Hepatocyte (in vitro differentiated cells): Measurements from ENCODE around the gene SLC1A2. TPM values are rescaled to one million over a fixed set of nuclear protein-coding genes. Genes with fewer than 3 reads are reported as not detected.

ENCODE experiments used
- DNase-seq: peaks from one replicate; pipeline ENCODE4 v3.0.0-alpha.2; 2016; ENCODE audit warnings: low spot score
- H2AFZ ChIP-seq: fragments of 200-600 bp; sonication (generic); 2 replicates; pipeline ENCODE4 v1.6.0; 2016; ENCODE audit warnings: antibody characterized with exemption, mild to moderate bottlenecking
- H3K27ac ChIP-seq: fragments of 200-600 bp; sonication (generic); 2 replicates; pipeline ENCODE4 v1.5.1; 2016; ENCODE audit warnings: mild to moderate bottlenecking
- H3K27me3 ChIP-seq: fragments of 200-600 bp; sonication (generic); 2 replicates; pipeline ENCODE4 v1.6.1; 2016
- H3K36me3 ChIP-seq: fragments of 200-600 bp; sonication (generic); replicated peaks from 2 replicates; pipeline ENCODE4 v1.5.1; 2016; ENCODE audit warnings: low read depth; ENCODE audit not compliant: insufficient read depth
- H3K4me1 ChIP-seq: fragments of 200-600 bp; sonication (generic); 2 replicates; pipeline ENCODE4 v1.5.1; 2016; ENCODE audit warnings: mild to moderate bottlenecking, moderate library complexity; ENCODE audit not compliant: insufficient read depth
- H3K4me2 ChIP-seq: fragments of 200-600 bp; sonication (generic); 2 replicates; pipeline ENCODE4 v1.6.0; 2016
- H3K4me3 ChIP-seq: fragments of 200-600 bp; sonication (generic); 2 replicates; pipeline ENCODE4 v1.5.1; 2016; ENCODE audit warnings: mild to moderate bottlenecking
- H3K79me2 ChIP-seq: fragments of 200-600 bp; sonication (generic); 2 replicates; pipeline ENCODE4 v1.6.0; 2017; ENCODE audit warnings: mild to moderate bottlenecking
- H3K9me2 ChIP-seq: fragments of 200-600 bp; sonication (generic); replicated peaks from 2 replicates; pipeline ENCODE4 v1.6.0; 2017; ENCODE audit warnings: mild to moderate bottlenecking; ENCODE audit not compliant: insufficient read depth
- H3K9me3 ChIP-seq: fragments of 200-600 bp; sonication (generic); 2 replicates; pipeline ENCODE4 v1.5.1; 2016; ENCODE audit warnings: low read depth, mild to moderate bottlenecking
- H4K20me1 ChIP-seq: fragments of 200-600 bp; sonication (generic); 2 replicates; pipeline ENCODE4 v1.6.0; 2016; ENCODE audit warnings: mild to moderate bottlenecking; ENCODE audit not compliant: insufficient read depth, poor library complexity, severe bottlenecking
- CTCF ChIP-seq: fragments of 200-600 bp; sonication (generic); IDR thresholded peaks from 2 replicates; pipeline ENCODE4 v1.5.1; 2016; ENCODE audit warnings: antibody characterized with exemption, mild to moderate bottlenecking; ENCODE audit not compliant: poor library complexity
- EZH2 ChIP-seq: fragments of 200-600 bp; sonication (generic); IDR thresholded peaks from 2 replicates; pipeline ENCODE4 v1.6.1; 2016; ENCODE audit warnings: antibody characterized with exemption, mild to moderate bottlenecking, borderline replicate concordance
- EZH2phosphoT487 ChIP-seq: fragments of 200-600 bp; sonication (generic); IDR thresholded peaks from one replicate; pipeline ENCODE4 v1.6.1; 2018; ENCODE audit warnings: antibody characterized with exemption, mild to moderate bottlenecking, low read depth, moderate library complexity; ENCODE audit not compliant: unreplicated experiment, severe bottlenecking
- WGBS: methylation state at CpG from one replicate; pipeline ENCODE4 v1.1.6; 2016; ENCODE audit warnings: low lambda C conversion rate; ENCODE audit errors: missing lambda C conversion rate; 5-methylcytosine and 5-hydroxymethylcytosine counted together
- polyA plus RNA-seq: library from polyadenylated mRNA; unstranded; fragments of >200 nt; fragmentation: Nextera tagmentation; extraction: Ambion mirVana; gene quantifications from 2 replicates; pipeline ENCODE4 v1.2.1, GENCODE V29; 2016
- total RNA-seq: library from RNA; depleted of rRNA; stranded (reverse); fragments of >200 nt; gene quantifications from 2 replicates; pipeline ENCODE4 v1.2.3, GENCODE V29; 2014

Gene SLC1A2
- total and polyA plus RNA-seq, 2 experiments from 2014 or later, result 0.59 to 2.9 TPM

GRCh38 chr11:35223371-35223796 is 196.0 kb downstream of the SLC1A2 start:
- WGBS, result 37% methylated on average over 9 of the region's 9 CpGs
- Histone ChIP-seq H3K79me2 (no peaks in the 10 kb centered on the region), H3K27ac (no peak overlapping the region), H3K9me2 (no peaks in the 10 kb centered on the region), H3K9me3 (no peaks in the 10 kb centered on the region), H4K20me1 (no peaks in the 10 kb centered on the region), H3K4me1 (peaks cover 5% of the 10 kb centered on the region), H3K36me3 (no peaks in the 10 kb centered on the region), H3K27me3 (no peaks in the 10 kb centered on the region), H3K4me3 (no peak overlapping the region), H3K4me2 (no peak overlapping the region), H2AFZ (no peak overlapping the region)
- peak; percentile 56 for DNase-seq
- no peak for TF ChIP-seq EZH2phosphoT487
- no peak for TF ChIP-seq CTCF
- no peak for TF ChIP-seq EZH2

GRCh38 chr11:35218956-35219355 is 200.4 kb downstream of the SLC1A2 start:
- WGBS, result 100% methylated on average over 1 of the region's 1 CpG
- no peak for DNase-seq
- H3K27ac ChIP-seq, result no peak overlapping the region

GRCh38 chr11:35216962-35217678 is 202.2 kb downstream of the SLC1A2 start:
- H3K4me3 ChIP-seq, result no peak overlapping the region
- WGBS, result 53% methylated on average over 3 of the region's 3 CpGs
- H3K4me2 ChIP-seq, result no peak overlapping the region
- no peak overlapping the region for H3K27ac ChIP-seq
- H3K27me3 ChIP-seq, result no peaks in the 10 kb centered on the region
- H3K9me3 ChIP-seq, result no peaks in the 10 kb centered on the region
- H4K20me1 ChIP-seq, result no peaks in the 10 kb centered on the region
- DNase-seq, result no peak
- TF ChIP-seq EZH2 (no peak), CTCF (no peak), EZH2phosphoT487 (no peak)
- no peaks in the 10 kb centered on the region for H3K79me2 ChIP-seq
- no peaks in the 10 kb centered on the region for H3K4me1 ChIP-seq
- H3K9me2 ChIP-seq, result no peaks in the 10 kb centered on the region
- H3K36me3 ChIP-seq, result no peaks in the 10 kb centered on the region
- no peak overlapping the region for H2AFZ ChIP-seq

More at GRCh38 chr11:35218956-35219355, 200.4 kb downstream of the SLC1A2 start:
- TF ChIP-seq EZH2phosphoT487, result no peak
- TF ChIP-seq EZH2, result no peak
- no peak for TF ChIP-seq CTCF
- Histone ChIP-seq H3K4me3 (no peak overlapping the region), H3K36me3 (no peaks in the 10 kb centered on the region), H2AFZ (no peak overlapping the region), H3K79me2 (no peaks in the 10 kb centered on the region), H3K27me3 (no peaks in the 10 kb centered on the region), H3K9me2 (no peaks in the 10 kb centered on the region), H3K4me1 (peaks cover 4% of the 10 kb centered on the region), H4K20me1 (no peaks in the 10 kb centered on the region), H3K9me3 (no peaks in the 10 kb centered on the region), H3K4me2 (no peak overlapping the region)
